Cardiac muscle cell (in vitro differentiated cells and primary cell): ENCODE results near the gene NEGR1. TPM values are rescaled to one million over a fixed set of nuclear protein-coding genes. Genes with fewer than 3 reads are reported as not detected.

Source experiments
- DNase-seq, 2 donors: peaks; one replicate each; pipeline versions ENCODE4 v3.0.0 to v3.0.0-alpha.2; 2010 to 2017; ENCODE audit warnings: low read depth in 1 of 2, low spot score in 1 of 2
- H3K27ac ChIP-seq: fragments of 200-600 bp; sonication (generic); 2 replicates; pipeline ENCODE4 v1.5.1; 2016
- H3K27me3 ChIP-seq: fragments of 200-600 bp; sonication (generic); 2 replicates; pipeline ENCODE4 v1.6.0; 2016; ENCODE audit warnings: control low read depth
- H3K36me3 ChIP-seq: fragments of 200-600 bp; sonication (generic); 2 replicates; pipeline ENCODE4 v1.5.1; 2016; ENCODE audit warnings: control low read depth
- H3K4me1 ChIP-seq: fragments of 200-600 bp; sonication (generic); 2 replicates; pipeline ENCODE4 v1.8.1; 2017; ENCODE audit warnings: low read depth, mild to moderate bottlenecking, mixed run types
- H3K4me3 ChIP-seq: fragments of 200-600 bp; sonication (generic); 2 replicates; pipeline ENCODE4 v1.5.1; 2016; ENCODE audit warnings: mild to moderate bottlenecking
- H3K9me3 ChIP-seq: fragments of 200-600 bp; sonication (generic); 2 replicates; pipeline ENCODE4 v1.5.1; 2017; ENCODE audit warnings: low read depth, mild to moderate bottlenecking, control low read depth
- CTCF ChIP-seq: IDR thresholded peaks from 2 replicates; pipeline ENCODE4 v1.5.1; 2012; ENCODE audit warnings: low read depth, mild to moderate bottlenecking, low read length
- polyA plus RNA-seq: library from polyadenylated mRNA; unstranded; fragments of >200 nt; fragmentation: Nextera tagmentation; extraction: Ambion mirVana; gene quantifications from 2 replicates; pipeline ENCODE4 v1.2.1, GENCODE V29; 2016
- total RNA-seq: library from RNA; depleted of rRNA; stranded (reverse); fragments of >200 nt; gene quantifications from 2 replicates; pipeline ENCODE4 v1.2.3, GENCODE V29; 2016

The NEGR1 gene
- total and polyA plus RNA-seq, 2 experiments from 2014 or later: 0.06 to 0.20 TPM

- no peaks in the 10 kb centered on the region for H3K36me3 ChIP-seq
- no peak for TF ChIP-seq CTCF
- H3K27me3 ChIP-seq: no peaks in the 10 kb centered on the region
- no peaks in the 10 kb centered on the region for H3K4me1 ChIP-seq
- H3K27ac ChIP-seq: no peak overlapping the region
- no peaks in the 10 kb centered on the region for H3K9me3 ChIP-seq
- DNase-seq: no peak
- no peak overlapping the region for H3K4me3 ChIP-seq
Measured at GRCh38 chr1:71565831-71566230, 716.5 kb downstream of the NEGR1 start.

GRCh38 chr1:71565262-71565661 lies 717.1 kb downstream of the NEGR1 start:
- peak in 1 of 2 donors; percentile 5 for DNase-seq
- no peaks in the 10 kb centered on the region for H3K36me3 ChIP-seq
- TF ChIP-seq CTCF: no peak
- H3K27ac ChIP-seq: no peak overlapping the region
- no peaks in the 10 kb centered on the region for H3K27me3 ChIP-seq
- no peak overlapping the region for H3K4me3 ChIP-seq
- H3K9me3 ChIP-seq: no peaks in the 10 kb centered on the region
- no peaks in the 10 kb centered on the region for H3K4me1 ChIP-seq

DNA sequence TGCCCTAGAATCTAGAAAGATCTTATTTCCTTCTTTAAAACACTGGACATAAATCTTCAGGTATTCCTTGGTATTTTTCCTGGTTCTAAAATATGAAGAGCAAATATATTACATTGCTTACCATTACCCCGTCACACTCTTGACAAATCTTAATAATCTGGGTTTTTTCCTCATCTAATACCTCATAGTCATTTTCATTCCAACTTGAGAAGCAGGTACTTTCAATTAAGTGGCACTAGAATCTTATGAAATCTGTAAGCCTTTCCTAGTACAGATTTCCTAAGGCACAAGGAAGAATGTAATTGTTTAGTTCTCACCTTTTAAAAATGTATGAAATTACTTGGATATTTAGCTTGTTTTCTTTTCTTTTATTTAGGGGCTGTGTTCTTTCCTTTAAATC lies 720.0 kb downstream of the NEGR1 start:
- no peaks in the 10 kb centered on the region for H3K27me3 ChIP-seq
- no peaks in the 10 kb centered on the region for H3K4me1 ChIP-seq
- TF ChIP-seq CTCF: no peak

GRCh38 chr1:71561729-71562128 lies 720.6 kb downstream of the NEGR1 start:
- Histone ChIP-seq H3K4me1 (no peaks in the 10 kb centered on the region), H3K27me3 (no peaks in the 10 kb centered on the region), H3K27ac (no peak overlapping the region), H3K9me3 (no peaks in the 10 kb centered on the region), H3K36me3 (no peaks in the 10 kb centered on the region), H3K4me3 (no peak overlapping the region)
- TF ChIP-seq CTCF: no peak
- DNase-seq: peak in 1 of 2 donors; percentile 73

More for the DNA sequence above, 720.0 kb downstream of the NEGR1 start:
- Histone ChIP-seq H3K9me3 (no peaks in the 10 kb centered on the region), H3K27ac (no peak overlapping the region), H3K4me3 (no peak overlapping the region), H3K36me3 (no peaks in the 10 kb centered on the region)
- DNase-seq: no peak

GRCh38 chr1:71561206-71561605 lies 721.1 kb downstream of the NEGR1 start:
- DNase-seq: peak in 1 of 2 donors; percentile 10
- Histone ChIP-seq H3K36me3 (no peaks in the 10 kb centered on the region), H3K9me3 (no peaks in the 10 kb centered on the region), H3K4me3 (no peak overlapping the region), H3K27ac (no peak overlapping the region), H3K27me3 (no peaks in the 10 kb centered on the region), H3K4me1 (no peaks in the 10 kb centered on the region)
- TF ChIP-seq CTCF: no peak

- no peak for TF ChIP-seq CTCF
- Histone ChIP-seq H3K27me3 (no peaks in the 10 kb centered on the region), H3K4me1 (no peaks in the 10 kb centered on the region), H3K27ac (no peak overlapping the region), H3K4me3 (no peak overlapping the region), H3K9me3 (no peaks in the 10 kb centered on the region), H3K36me3 (no peaks in the 10 kb centered on the region)
- no peak for DNase-seq
Measured at GRCh38 chr1:71559880-71560279, 722.5 kb downstream of the NEGR1 start.
